Vagina (tissue), 2 donors: Measurements from ENCODE around the gene VAV3.

Source experiments
- CTCF ChIP-seq, 3 experiments: fragments of 450-650 bp in 2 of 3; fragments of 200-600 bp in 1 of 3; sonication (generic) in 1 of 3; IDR thresholded peaks; one replicate each; pipeline ENCODE4 v1.5.1; 2017 to 2019; ENCODE audit warnings: antibody characterized with exemption in 3 of 3, mild to moderate bottlenecking in 2 of 3, moderate library complexity in 2 of 3
- POLR2A ChIP-seq, 2 donors: fragments of 450-650 bp; IDR thresholded peaks; one replicate each; pipeline ENCODE4 v1.6.1; 2017; ENCODE audit warnings: antibody characterized with exemption in 2 of 2, mild to moderate bottlenecking in 2 of 2, moderate library complexity in 2 of 2

GRCh38 chr1:107899655-107900054, 65.3 kb downstream of the VAV3 start:
- no peak for TF ChIP-seq CTCF (IDR thresholded peaks at IDR 0.05)
- no peak for TF ChIP-seq POLR2A (IDR thresholded peaks at IDR 0.05)
